HL-60 (cell line): ENCODE data around the gene TBCA.

Experiments used
- DNase-seq, 2 experiments: peaks; one replicate each; pipeline ENCODE4 v3.0.0-alpha.2; 2010 to 2020; ENCODE audit warnings: low read depth in 1 of 2, low spot score in 1 of 2
- H3K27ac ChIP-seq: fragments of 250-450 bp; sonication (Bioruptor Pico); replicated peaks from 2 replicates; pipeline ENCODE4 v1.5.1; 2020; ENCODE audit warnings: mild to moderate bottlenecking, moderate library complexity
- H3K27me3 ChIP-seq: fragments of 250-450 bp; sonication (Bioruptor Pico); 2 replicates; pipeline ENCODE4 v1.5.1; 2021; ENCODE audit warnings: mild to moderate bottlenecking, moderate library complexity; ENCODE audit not compliant: insufficient read depth, poor library complexity, severe bottlenecking
- H3K4me3 ChIP-seq: replicated peaks from 2 replicates; pipeline ENCODE4 v1.5.1; 2011; ENCODE audit warnings: mild to moderate bottlenecking, control low read depth, low read length; ENCODE audit not compliant: insufficient read depth
- GABPA ChIP-seq: IDR thresholded peaks from 2 replicates; pipeline ENCODE4 v1.6.1; 2012; ENCODE audit warnings: low read depth
- POLR2AphosphoS5 ChIP-seq: IDR thresholded peaks from 2 replicates; pipeline ENCODE4 v1.6.1; 2012; ENCODE audit warnings: low read depth
- SPI1 ChIP-seq: IDR thresholded peaks from 2 replicates; pipeline ENCODE4 v1.6.1; 2012; ENCODE audit warnings: low read depth, mild to moderate bottlenecking, borderline replicate concordance
- TF ChIP-seq, protein P1 (sequence below): IDR thresholded peaks from 2 replicates; pipeline ENCODE4 v1.6.1; 2012; ENCODE audit warnings: low read depth; ENCODE audit not compliant: insufficient replicate concordance
- TF ChIP-seq, protein P2 (sequence below): IDR thresholded peaks from one replicate; pipeline ENCODE4 v1.5.1; 2011; ENCODE audit warnings: low read length, control low read depth, inconsistent platforms; ENCODE audit not compliant: insufficient read depth

TBCA gene

DNA sequence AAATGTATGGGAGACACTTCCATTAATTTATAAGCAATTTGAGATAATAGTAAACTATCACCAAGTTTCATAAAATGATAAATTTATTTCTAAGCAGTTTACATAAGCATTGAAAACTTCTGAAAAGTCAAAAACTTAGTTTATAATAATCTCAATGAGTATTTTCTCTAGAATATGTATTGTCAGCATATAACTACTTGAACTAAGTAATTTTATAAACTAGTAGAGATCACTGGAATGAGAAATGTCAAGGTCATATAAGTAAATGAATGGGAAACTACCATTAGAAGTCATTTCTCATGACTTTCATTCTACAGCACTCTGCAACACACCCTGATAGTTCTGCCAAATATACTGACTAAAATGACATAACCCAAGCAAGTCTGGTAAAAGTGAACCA, 3.4 kb downstream of the TBCA start:
- TF ChIP-seq, protein P1, sequence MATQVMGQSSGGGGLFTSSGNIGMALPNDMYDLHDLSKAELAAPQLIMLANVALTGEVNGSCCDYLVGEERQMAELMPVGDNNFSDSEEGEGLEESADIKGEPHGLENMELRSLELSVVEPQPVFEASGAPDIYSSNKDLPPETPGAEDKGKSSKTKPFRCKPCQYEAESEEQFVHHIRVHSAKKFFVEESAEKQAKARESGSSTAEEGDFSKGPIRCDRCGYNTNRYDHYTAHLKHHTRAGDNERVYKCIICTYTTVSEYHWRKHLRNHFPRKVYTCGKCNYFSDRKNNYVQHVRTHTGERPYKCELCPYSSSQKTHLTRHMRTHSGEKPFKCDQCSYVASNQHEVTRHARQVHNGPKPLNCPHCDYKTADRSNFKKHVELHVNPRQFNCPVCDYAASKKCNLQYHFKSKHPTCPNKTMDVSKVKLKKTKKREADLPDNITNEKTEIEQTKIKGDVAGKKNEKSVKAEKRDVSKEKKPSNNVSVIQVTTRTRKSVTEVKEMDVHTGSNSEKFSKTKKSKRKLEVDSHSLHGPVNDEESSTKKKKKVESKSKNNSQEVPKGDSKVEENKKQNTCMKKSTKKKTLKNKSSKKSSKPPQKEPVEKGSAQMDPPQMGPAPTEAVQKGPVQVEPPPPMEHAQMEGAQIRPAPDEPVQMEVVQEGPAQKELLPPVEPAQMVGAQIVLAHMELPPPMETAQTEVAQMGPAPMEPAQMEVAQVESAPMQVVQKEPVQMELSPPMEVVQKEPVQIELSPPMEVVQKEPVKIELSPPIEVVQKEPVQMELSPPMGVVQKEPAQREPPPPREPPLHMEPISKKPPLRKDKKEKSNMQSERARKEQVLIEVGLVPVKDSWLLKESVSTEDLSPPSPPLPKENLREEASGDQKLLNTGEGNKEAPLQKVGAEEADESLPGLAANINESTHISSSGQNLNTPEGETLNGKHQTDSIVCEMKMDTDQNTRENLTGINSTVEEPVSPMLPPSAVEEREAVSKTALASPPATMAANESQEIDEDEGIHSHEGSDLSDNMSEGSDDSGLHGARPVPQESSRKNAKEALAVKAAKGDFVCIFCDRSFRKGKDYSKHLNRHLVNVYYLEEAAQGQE = no peak
- TF ChIP-seq GABPA = no peak
- TF ChIP-seq, protein P2, sequence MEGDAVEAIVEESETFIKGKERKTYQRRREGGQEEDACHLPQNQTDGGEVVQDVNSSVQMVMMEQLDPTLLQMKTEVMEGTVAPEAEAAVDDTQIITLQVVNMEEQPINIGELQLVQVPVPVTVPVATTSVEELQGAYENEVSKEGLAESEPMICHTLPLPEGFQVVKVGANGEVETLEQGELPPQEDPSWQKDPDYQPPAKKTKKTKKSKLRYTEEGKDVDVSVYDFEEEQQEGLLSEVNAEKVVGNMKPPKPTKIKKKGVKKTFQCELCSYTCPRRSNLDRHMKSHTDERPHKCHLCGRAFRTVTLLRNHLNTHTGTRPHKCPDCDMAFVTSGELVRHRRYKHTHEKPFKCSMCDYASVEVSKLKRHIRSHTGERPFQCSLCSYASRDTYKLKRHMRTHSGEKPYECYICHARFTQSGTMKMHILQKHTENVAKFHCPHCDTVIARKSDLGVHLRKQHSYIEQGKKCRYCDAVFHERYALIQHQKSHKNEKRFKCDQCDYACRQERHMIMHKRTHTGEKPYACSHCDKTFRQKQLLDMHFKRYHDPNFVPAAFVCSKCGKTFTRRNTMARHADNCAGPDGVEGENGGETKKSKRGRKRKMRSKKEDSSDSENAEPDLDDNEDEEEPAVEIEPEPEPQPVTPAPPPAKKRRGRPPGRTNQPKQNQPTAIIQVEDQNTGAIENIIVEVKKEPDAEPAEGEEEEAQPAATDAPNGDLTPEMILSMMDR = no peak
- TF ChIP-seq SPI1 = no peak
- TF ChIP-seq POLR2AphosphoS5 = no peak
- DNase-seq = no peak
- Histone ChIP-seq H3K27ac (no peak overlapping the region), H3K27me3 (no peaks in the 10 kb centered on the region), H3K4me3 (no peak overlapping the region)

DNA sequence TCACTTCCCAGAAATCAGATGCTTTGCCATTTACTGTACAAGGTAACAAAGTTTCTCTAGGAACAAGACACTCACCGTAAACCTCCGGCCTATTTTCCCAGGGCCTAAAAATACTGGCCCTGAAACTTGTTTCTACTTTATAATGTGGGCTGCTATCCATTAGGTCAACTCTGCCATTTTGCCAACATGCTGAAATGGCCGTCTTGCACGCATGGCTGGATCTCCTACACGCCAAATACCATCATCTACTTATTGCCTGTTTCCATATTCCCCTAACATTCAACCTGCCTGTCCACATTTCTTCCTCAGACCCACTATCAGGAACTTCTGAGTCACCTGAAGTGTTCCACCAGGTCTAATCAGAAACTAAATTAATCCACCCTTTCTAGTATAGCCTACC, 4.7 kb downstream of the TBCA start:
- TF ChIP-seq, protein P1 = no peak
- TF ChIP-seq SPI1 (no peak), POLR2AphosphoS5 (no peak), GABPA (no peak)
- TF ChIP-seq, protein P2 = no peak
- Histone ChIP-seq H3K27ac (no peak overlapping the region), H3K4me3 (no peak overlapping the region), H3K27me3 (no peaks in the 10 kb centered on the region)
- no peak for DNase-seq

DNA sequence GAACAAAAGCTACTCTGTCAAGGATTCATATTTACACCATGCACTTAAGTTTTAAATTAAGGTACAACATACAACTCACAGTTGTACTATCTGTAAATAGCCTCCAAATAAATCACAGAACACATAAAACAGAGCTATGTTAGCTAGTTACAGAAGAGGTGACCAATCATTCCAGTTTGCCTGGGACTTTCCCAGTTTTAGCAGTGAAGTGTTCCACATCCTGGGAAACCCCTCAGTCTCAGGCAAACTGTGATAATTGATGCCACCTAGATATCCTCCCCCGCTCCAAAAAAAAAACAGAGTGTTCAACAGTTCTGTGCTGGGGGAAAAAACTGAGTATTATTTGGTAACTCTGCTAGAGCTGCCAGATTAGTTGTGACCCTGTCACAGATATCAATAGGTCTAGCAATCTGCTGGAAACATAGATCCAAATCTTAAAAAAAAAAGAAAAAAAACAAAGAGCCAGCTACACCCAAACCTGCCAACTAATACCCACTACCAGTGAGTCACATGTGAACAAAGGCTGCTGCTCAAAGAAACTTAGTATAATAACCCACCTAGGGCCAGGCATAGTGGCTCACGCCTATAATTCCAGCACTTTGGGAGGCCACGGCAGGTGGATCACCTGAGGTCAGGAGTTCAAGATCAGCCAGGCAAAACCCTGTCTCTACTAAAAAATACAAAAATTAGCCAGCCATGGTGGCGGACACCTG, 5.7 kb downstream of the TBCA start:
- DNase-seq = no peak
- Histone ChIP-seq H3K4me3 (no peak overlapping the region), H3K27ac (no peak overlapping the region), H3K27me3 (no peaks in the 10 kb centered on the region)
- TF ChIP-seq, protein P2 = no peak
- TF ChIP-seq POLR2AphosphoS5 = no peak
- no peak for TF ChIP-seq SPI1
- no peak for TF ChIP-seq GABPA
- TF ChIP-seq, protein P1 = no peak
